Gastrocnemius medialis (tissue), 4 donors: Measurements from ENCODE around the gene JPH2.

Experiments used
- CTCF ChIP-seq, 5 experiments: fragments of 450-650 bp in 3 of 5; fragments of 200-600 bp in 2 of 5; sonication (generic) in 2 of 5; IDR thresholded peaks in 4 of 5; conservative IDR thresholded peaks in 1 of 5; 1 replicate in 4 of 5; 2 replicates in 1 of 5; pipeline ENCODE4 v1.5.1; 2016 to 2019; ENCODE audit warnings: antibody characterized with exemption in 5 of 5, mild to moderate bottlenecking in 3 of 5, moderate library complexity in 3 of 5
- POLR2A ChIP-seq, 2 donors: fragments of 450-650 bp; IDR thresholded peaks; one replicate each; pipeline ENCODE4 v1.6.1; 2017; ENCODE audit warnings: antibody characterized with exemption in 2 of 2, mild to moderate bottlenecking in 2 of 2, moderate library complexity in 2 of 2

- TF ChIP-seq CTCF (IDR thresholded peaks at IDR 0.05 in 4 of 5, conservative IDR thresholded peaks at IDR 0.05 in 1 of 5) (no peak), POLR2A (IDR thresholded peaks at IDR 0.05) (no peak)
Observed at GRCh38 chr20:44224637-44225036, 37.6 kb upstream of the JPH2 start.
